HepG2 (cell line): ENCODE results near the gene FOSB. TPM values are rescaled to one million over a fixed set of nuclear protein-coding genes. Genes with fewer than 3 reads are reported as not detected.
A peak's percentile ranks its signal among the peaks of the same experiment; 100 is the strongest.

Source experiments
- CHD4 ChIP-seq: fragments of 200-600 bp; sonication (generic); IDR thresholded peaks from 2 replicates; pipeline ENCODE4 v1.7.0; 2017; ENCODE audit warnings: mild to moderate bottlenecking, low read length, borderline replicate concordance
- DPF2 ChIP-seq: sonication (generic); formaldehyde crosslinking; IDR thresholded peaks from 2 replicates; pipeline ENCODE4 v1.4.0; 2020; ENCODE audit warnings: mild to moderate bottlenecking, low read depth, missing genetic modification reagents, borderline replicate concordance
- HMGA1 ChIP-seq: sonication (generic); formaldehyde crosslinking; conservative IDR thresholded peaks from 2 replicates; pipeline ENCODE4 v1.4.0; 2020; ENCODE audit warnings: missing genetic modification reagents
- HOXA3 ChIP-seq: sonication (generic); formaldehyde crosslinking; IDR thresholded peaks from 2 replicates; pipeline ENCODE4 v1.5.0; 2020; ENCODE audit warnings: missing genetic modification reagents
- KDM1A ChIP-seq: IDR thresholded peaks from 2 replicates; pipeline ENCODE4 v1.6.1; 2016; ENCODE audit warnings: missing compliant biosample characterization
- MIER3 ChIP-seq: IDR thresholded peaks from 2 replicates; pipeline ENCODE4 v1.6.1; 2016; ENCODE audit warnings: missing compliant biosample characterization, borderline replicate concordance
- NPAS2 ChIP-seq: sonication (generic); formaldehyde crosslinking; IDR thresholded peaks from 2 replicates; pipeline ENCODE4 v1.8.0; 2022; ENCODE audit warnings: mild to moderate bottlenecking, missing genetic modification reagents, borderline replicate concordance
- NR2F6 ChIP-seq, 2 experiments: IDR thresholded peaks; 2 replicates each; pipeline ENCODE4 v1.6.1; 2016; ENCODE audit warnings: antibody characterized with exemption in 1 of 2, mild to moderate bottlenecking in 1 of 2
- ONECUT2 ChIP-seq: sonication (generic); formaldehyde crosslinking; IDR thresholded peaks from 2 replicates; pipeline ENCODE4 v1.4.0; 2020; ENCODE audit warnings: missing genetic modification reagents
- PLRG1 ChIP-seq: fragments of 450-650 bp; conservative IDR thresholded peaks from 2 replicates; pipeline ENCODE4 v1.6.1; 2016
- POLR2G ChIP-seq: fragments of 200-400 bp; formaldehyde crosslinking; IDR thresholded peaks from 2 replicates; pipeline ENCODE4 v1.6.1; 2018; ENCODE audit warnings: mild to moderate bottlenecking, low read depth, low read length, moderate library complexity
- PPARG ChIP-seq: conservative IDR thresholded peaks from 2 replicates; pipeline ENCODE4 v1.6.1; 2016; ENCODE audit warnings: missing biosample characterization, missing genetic modification reagents
- REPIN1 ChIP-seq: sonication (generic); formaldehyde crosslinking; IDR thresholded peaks from 2 replicates; pipeline ENCODE4 v1.8.0; 2022; ENCODE audit warnings: missing genetic modification reagents, low read depth, mild to moderate bottlenecking, borderline replicate concordance
- SP140L ChIP-seq: sonication (generic); formaldehyde crosslinking; IDR thresholded peaks from 2 replicates; pipeline ENCODE4 v1.4.0; 2020; ENCODE audit warnings: missing genetic modification reagents, borderline replicate concordance
- ZFP36L2 ChIP-seq: sonication (generic); formaldehyde crosslinking; IDR thresholded peaks from 2 replicates; pipeline ENCODE4 v1.4.0; 2020; ENCODE audit warnings: missing genetic modification reagents
- ZMYM3 ChIP-seq: sonication (generic); formaldehyde crosslinking; IDR thresholded peaks from 2 replicates; pipeline ENCODE4 v1.5.1; 2020; ENCODE audit warnings: mild to moderate bottlenecking, missing genetic modification reagents
- ZNF224 ChIP-seq: sonication (generic); formaldehyde crosslinking; IDR thresholded peaks from 2 replicates; pipeline ENCODE4 v1.5.0; 2020; ENCODE audit warnings: mild to moderate bottlenecking, missing genetic modification reagents
- ZNF3 ChIP-seq: IDR thresholded peaks from 2 replicates; pipeline ENCODE4 v1.7.0; 2017; ENCODE audit warnings: inconsistent platforms
- ZNF674 ChIP-seq: sonication (generic); formaldehyde crosslinking; IDR thresholded peaks from 2 replicates; pipeline ENCODE4 v1.5.0; 2020; ENCODE audit warnings: low read depth, mild to moderate bottlenecking, missing genetic modification reagents
- ZNF720 ChIP-seq: sonication (generic); formaldehyde crosslinking; IDR thresholded peaks from 2 replicates; pipeline ENCODE4 v1.4.0; 2020; ENCODE audit warnings: missing genetic modification reagents
- polyA plus RNA-seq, 8 experiments: library from polyadenylated mRNA; depleted of rRNA in 3 of 8; stranded (reverse) in 7 of 8; unstranded in 1 of 8; fragments of >200 nt; fragmentation: Illumina TruSeq in 4 of 8; extraction: Trizol in 4 of 8; gene quantifications; 2 replicates each; pipeline versions ENCODE4 v1.2.1 to v1.2.3, GENCODE V29; 2011 to 2016; ENCODE audit warnings: low read depth in 4 of 8, missing spikeins in 1 of 8, mixed read lengths in 1 of 8; ENCODE audit not compliant: insufficient read depth in 1 of 8
- total RNA-seq, 5 experiments: library from RNA; depleted of rRNA; stranded (reverse); fragments of >200 nt; fragmentation: Illumina TruSeq; extraction: Trizol; gene quantifications; 2 replicates each; pipeline ENCODE4 v1.2.3, GENCODE V29; 2016; ENCODE audit warnings: low read depth in 1 of 5
- TF ChIP-seq, protein P1 (sequence below): sonication (generic); formaldehyde crosslinking; IDR thresholded peaks from 2 replicates; pipeline ENCODE4 v1.8.0; 2022; ENCODE audit warnings: missing genetic modification reagents, low read depth, mild to moderate bottlenecking, borderline replicate concordance
- TF ChIP-seq, protein P2 (sequence below): sonication (generic); formaldehyde crosslinking; IDR thresholded peaks from 2 replicates; pipeline ENCODE4 v1.4.0; 2020; ENCODE audit warnings: missing genetic modification reagents, mild to moderate bottlenecking, borderline replicate concordance
- TF ChIP-seq, protein P3 (sequence below): sonication (generic); formaldehyde crosslinking; IDR thresholded peaks from 2 replicates; pipeline ENCODE4 v1.5.0; 2020; ENCODE audit warnings: missing genetic modification reagents

The FOSB gene
- total and polyA plus RNA-seq, 2 of the 13 experiments (the other 11 are each of a cell fraction or from before 2014, with no cell fraction given): 2.8 to 6.0 TPM

DNA sequence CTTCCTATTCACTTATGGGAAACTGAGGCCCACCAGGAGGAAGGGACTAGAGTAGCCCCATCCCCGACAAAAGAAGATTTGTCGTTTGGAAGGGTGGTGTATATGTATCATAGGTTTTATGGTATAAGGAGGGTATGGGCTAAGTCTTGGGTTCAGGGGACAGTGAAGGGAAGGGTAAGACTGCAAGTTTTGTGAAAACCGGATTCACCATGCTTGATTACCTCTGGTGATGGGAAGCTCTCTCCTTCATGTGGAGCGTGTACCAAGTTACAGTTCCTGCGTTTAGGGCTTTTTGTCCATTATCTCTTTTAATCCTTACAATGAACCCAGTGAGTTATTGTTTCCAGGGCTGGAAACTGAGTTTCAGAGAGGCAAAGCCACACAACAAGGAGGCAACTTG, 43.3 kb downstream of the FOSB start (continued):
- TF ChIP-seq ZMYM3 (CRISPR knock-in tag) (0 out of 2 replicates have a peak, but pooled peaks have one; percentile 41), ONECUT2 (CRISPR knock-in tag) (no peak), REPIN1 (CRISPR knock-in tag) (no peak), DPF2 (CRISPR knock-in tag) (no peak), ZNF674 (no peak), SP140L (CRISPR knock-in tag) (no peak), HOXA3 (CRISPR knock-in tag) (no peak), MIER3 (CRISPR knock-in tag) (no peak), ZFP36L2 (CRISPR knock-in tag) (no peak), PPARG (CRISPR knock-in tag) (no peak), CHD4 (peak; percentile 49; the same call in 1 of the 2 replicates), POLR2G (peak; percentile 46; the same call in 1 of the 2 replicates), KDM1A (CRISPR knock-in tag) (peak; percentile 44; the same call in 1 of the 2 replicates), HMGA1 (CRISPR knock-in tag) (no peak), ZNF720 (CRISPR knock-in tag) (no peak), ZNF3 (CRISPR knock-in tag) (no peak), NR2F6 (IDR thresholded peaks at IDR 0.05) (no peak), NR2F6 (CRISPR knock-in tag; IDR thresholded peaks at IDR 0.05) (no peak), PLRG1 (no peak), NPAS2 (CRISPR knock-in tag) (no peak), ZNF224 (CRISPR knock-in tag) (no peak)
- TF ChIP-seq, protein P1, sequence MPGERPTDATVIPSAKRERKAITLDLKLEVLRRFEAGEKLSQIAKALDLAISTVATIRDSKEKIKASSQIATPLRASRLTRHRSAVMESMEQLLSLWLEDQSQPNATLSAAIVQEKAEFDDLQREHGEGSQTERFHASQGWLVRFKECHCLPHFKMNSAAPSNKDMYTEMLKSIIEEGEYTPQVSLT (CRISPR knock-in tag): no peak
- TF ChIP-seq, protein P2, sequence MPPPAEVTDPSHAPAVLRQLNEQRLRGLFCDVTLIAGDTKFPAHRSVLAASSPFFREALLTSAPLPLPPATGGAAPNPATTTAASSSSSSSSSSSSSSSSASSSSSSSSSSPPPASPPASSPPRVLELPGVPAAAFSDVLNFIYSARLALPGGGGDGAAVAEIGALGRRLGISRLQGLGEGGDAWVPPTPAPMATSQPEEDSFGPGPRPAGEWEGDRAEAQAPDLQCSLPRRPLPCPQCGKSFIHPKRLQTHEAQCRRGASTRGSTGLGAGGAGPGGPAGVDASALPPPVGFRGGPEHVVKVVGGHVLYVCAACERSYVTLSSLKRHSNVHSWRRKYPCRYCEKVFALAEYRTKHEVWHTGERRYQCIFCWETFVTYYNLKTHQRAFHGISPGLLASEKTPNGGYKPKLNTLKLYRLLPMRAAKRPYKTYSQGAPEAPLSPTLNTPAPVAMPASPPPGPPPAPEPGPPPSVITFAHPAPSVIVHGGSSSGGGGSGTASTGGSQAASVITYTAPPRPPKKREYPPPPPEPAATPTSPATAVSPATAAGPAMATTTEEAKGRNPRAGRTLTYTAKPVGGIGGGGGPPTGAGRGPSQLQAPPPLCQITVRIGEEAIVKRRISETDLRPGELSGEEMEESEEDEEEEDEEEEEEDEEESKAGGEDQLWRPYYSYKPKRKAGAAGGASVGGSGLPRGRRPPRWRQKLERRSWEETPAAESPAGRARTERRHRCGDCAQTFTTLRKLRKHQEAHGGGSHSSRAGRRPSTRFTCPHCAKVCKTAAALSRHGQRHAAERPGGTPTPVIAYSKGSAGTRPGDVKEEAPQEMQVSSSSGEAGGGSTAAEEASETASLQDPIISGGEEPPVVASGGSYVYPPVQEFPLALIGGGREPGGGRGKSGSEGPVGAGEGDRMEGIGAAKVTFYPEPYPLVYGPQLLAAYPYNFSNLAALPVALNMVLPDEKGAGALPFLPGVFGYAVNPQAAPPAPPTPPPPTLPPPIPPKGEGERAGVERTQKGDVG (CRISPR knock-in tag): no peak
- TF ChIP-seq, protein P3, sequence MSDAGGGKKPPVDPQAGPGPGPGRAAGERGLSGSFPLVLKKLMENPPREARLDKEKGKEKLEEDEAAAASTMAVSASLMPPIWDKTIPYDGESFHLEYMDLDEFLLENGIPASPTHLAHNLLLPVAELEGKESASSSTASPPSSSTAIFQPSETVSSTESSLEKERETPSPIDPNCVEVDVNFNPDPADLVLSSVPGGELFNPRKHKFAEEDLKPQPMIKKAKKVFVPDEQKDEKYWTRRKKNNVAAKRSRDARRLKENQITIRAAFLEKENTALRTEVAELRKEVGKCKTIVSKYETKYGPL (CRISPR knock-in tag): no peak
